ENCODE results near the gene NRXN3. TPM values are rescaled to one million over a fixed set of nuclear protein-coding genes. Genes with fewer than 3 reads are reported as not detected.

The NRXN3 gene
- total RNA-seq, 2 donors from 2014 or later, result not detected

GRCh38 chr14:78182722-78183121 is 12.5 kb downstream of the NRXN3 start:
- Mint-ChIP-seq H3K4me1 (no peaks in the 10 kb centered on the region), H3K36me3 (ENCODE audit: low read depth) (no peaks in the 10 kb centered on the region), H3K27ac (no peak overlapping the region), H3K4me3 (no peak overlapping the region), H3K27me3 (no peaks in the 10 kb centered on the region)
- DNase-seq (no peak), ATAC-seq (no peak)
- H3K9me3 ChIP-seq (ENCODE audit: control insufficient read depth, low read length, poor library complexity, severe bottlenecking), result no peaks in the 10 kb centered on the region

GRCh38 chr14:78184157-78184556 is 14.0 kb downstream of the NRXN3 start:
- no peaks in the 10 kb centered on the region for H3K27me3 Mint-ChIP-seq
- DNase-seq (no peak), ATAC-seq (no peak)
- H3K4me3 Mint-ChIP-seq, result no peak overlapping the region
- no peak overlapping the region for H3K27ac Mint-ChIP-seq
- H3K36me3 Mint-ChIP-seq (ENCODE audit: low read depth), result no peaks in the 10 kb centered on the region
- H3K4me1 Mint-ChIP-seq, result no peaks in the 10 kb centered on the region
- no peaks in the 10 kb centered on the region for H3K9me3 ChIP-seq (ENCODE audit: control insufficient read depth, low read length, poor library complexity, severe bottlenecking)

- DNase-seq (no peak), ATAC-seq (no peak)
- Mint-ChIP-seq H3K27ac (no peak overlapping the region), H3K27me3 (no peaks in the 10 kb centered on the region), H3K4me3 (no peak overlapping the region), H3K4me1 (no peaks in the 10 kb centered on the region), H3K36me3 (ENCODE audit: low read depth) (no peaks in the 10 kb centered on the region)
- H3K9me3 ChIP-seq (ENCODE audit: control insufficient read depth, low read length, poor library complexity, severe bottlenecking), result no peaks in the 10 kb centered on the region
These were observed 16.1 kb downstream of the NRXN3 start for GRCh38 chr14:78186277-78186676.

GRCh38 chr14:78188882-78189281 is 18.7 kb downstream of the NRXN3 start:
- Mint-ChIP-seq H3K4me3 (no peak overlapping the region), H3K27me3 (no peaks in the 10 kb centered on the region), H3K36me3 (ENCODE audit: low read depth) (no peaks in the 10 kb centered on the region), H3K27ac (no peak overlapping the region), H3K4me1 (no peaks in the 10 kb centered on the region)
- ATAC-seq, result no peak
- H3K9me3 ChIP-seq (ENCODE audit: control insufficient read depth, low read length, poor library complexity, severe bottlenecking), result no peaks in the 10 kb centered on the region
- no peak for DNase-seq

GRCh38 chr14:78195431-78195830 is 25.3 kb downstream of the NRXN3 start:
- H3K27ac Mint-ChIP-seq, result no peak overlapping the region
- no peaks in the 10 kb centered on the region for H3K9me3 ChIP-seq (ENCODE audit: control insufficient read depth, low read length, poor library complexity, severe bottlenecking)
- no peaks in the 10 kb centered on the region for H3K4me1 Mint-ChIP-seq
- H3K36me3 Mint-ChIP-seq (ENCODE audit: low read depth), result no peaks in the 10 kb centered on the region
- H3K4me3 Mint-ChIP-seq, result no peak overlapping the region
- ATAC-seq (no peak), DNase-seq (no peak)
- H3K27me3 Mint-ChIP-seq, result no peaks in the 10 kb centered on the region

- DNase-seq, result no peak
- Mint-ChIP-seq H3K36me3 (ENCODE audit: low read depth) (no peaks in the 10 kb centered on the region), H3K4me1 (no peaks in the 10 kb centered on the region), H3K27ac (no peak overlapping the region), H3K4me3 (no peak overlapping the region), H3K27me3 (no peaks in the 10 kb centered on the region)
- no peak for ATAC-seq
- H3K9me3 ChIP-seq (ENCODE audit: control insufficient read depth, low read length, poor library complexity, severe bottlenecking), result no peaks in the 10 kb centered on the region
These were observed 26.1 kb downstream of the NRXN3 start for GRCh38 chr14:78196323-78196722.

- Mint-ChIP-seq H3K36me3 (ENCODE audit: low read depth) (no peaks in the 10 kb centered on the region), H3K27me3 (no peaks in the 10 kb centered on the region), H3K27ac (no peak overlapping the region), H3K4me3 (no peak overlapping the region), H3K4me1 (no peaks in the 10 kb centered on the region)
- no peak for DNase-seq
- no peak for ATAC-seq
- no peaks in the 10 kb centered on the region for H3K9me3 ChIP-seq (ENCODE audit: control insufficient read depth, low read length, poor library complexity, severe bottlenecking)
These were observed 26.9 kb downstream of the NRXN3 start for GRCh38 chr14:78197051-78197450.

GRCh38 chr14:78202163-78202562 is 32.0 kb downstream of the NRXN3 start:
- H3K27me3 Mint-ChIP-seq, result no peaks in the 10 kb centered on the region
- ATAC-seq, result no peak
- DNase-seq, result no peak
- no peaks in the 10 kb centered on the region for H3K4me1 Mint-ChIP-seq
- no peak overlapping the region for H3K27ac Mint-ChIP-seq
- no peaks in the 10 kb centered on the region for H3K36me3 Mint-ChIP-seq (ENCODE audit: low read depth)
- H3K9me3 ChIP-seq (ENCODE audit: control insufficient read depth, low read length, poor library complexity, severe bottlenecking), result no peaks in the 10 kb centered on the region
- no peak overlapping the region for H3K4me3 Mint-ChIP-seq

- H3K36me3 Mint-ChIP-seq (ENCODE audit: low read depth), result no peaks in the 10 kb centered on the region
- no peaks in the 10 kb centered on the region for H3K4me1 Mint-ChIP-seq
- no peaks in the 10 kb centered on the region for H3K27me3 Mint-ChIP-seq
- no peaks in the 10 kb centered on the region for H3K9me3 ChIP-seq (ENCODE audit: control insufficient read depth, low read length, poor library complexity, severe bottlenecking)
- no peak overlapping the region for H3K27ac Mint-ChIP-seq
- ATAC-seq, result no peak
- no peak overlapping the region for H3K4me3 Mint-ChIP-seq
- no peak for DNase-seq
These were observed 32.8 kb downstream of the NRXN3 start for GRCh38 chr14:78202976-78203375.

GRCh38 chr14:78207414-78207813 is 37.2 kb downstream of the NRXN3 start:
- H3K27me3 Mint-ChIP-seq, result peaks cover 4% of the 10 kb centered on the region
- no peaks in the 10 kb centered on the region for H3K36me3 Mint-ChIP-seq (ENCODE audit: low read depth)
- DNase-seq (no peak), ATAC-seq (no peak)
- peaks cover 3% of the 10 kb centered on the region for H3K9me3 ChIP-seq (ENCODE audit: control insufficient read depth, low read length, poor library complexity, severe bottlenecking)
- H3K27ac Mint-ChIP-seq, result no peak overlapping the region
- no peak overlapping the region for H3K4me3 Mint-ChIP-seq
- H3K4me1 Mint-ChIP-seq, result no peaks in the 10 kb centered on the region

- no peak overlapping the region for H3K4me3 Mint-ChIP-seq
- no peak overlapping the region for H3K27ac Mint-ChIP-seq
- no peaks in the 10 kb centered on the region for H3K9me3 ChIP-seq (ENCODE audit: control insufficient read depth, low read length, poor library complexity, severe bottlenecking)
- H3K4me1 Mint-ChIP-seq, result no peaks in the 10 kb centered on the region
- H3K36me3 Mint-ChIP-seq (ENCODE audit: low read depth), result no peaks in the 10 kb centered on the region
- ATAC-seq, result no peak
- no peak for DNase-seq
- no peaks in the 10 kb centered on the region for H3K27me3 Mint-ChIP-seq
These were observed 50.1 kb downstream of the NRXN3 start for GRCh38 chr14:78220273-78220672.

- H3K27me3 Mint-ChIP-seq, result no peaks in the 10 kb centered on the region
- no peak overlapping the region for H3K27ac Mint-ChIP-seq
- no peaks in the 10 kb centered on the region for H3K4me1 Mint-ChIP-seq
- DNase-seq (no peak), ATAC-seq (no peak)
- no peak overlapping the region for H3K4me3 Mint-ChIP-seq
- H3K36me3 Mint-ChIP-seq (ENCODE audit: low read depth), result no peaks in the 10 kb centered on the region
- no peaks in the 10 kb centered on the region for H3K9me3 ChIP-seq (ENCODE audit: control insufficient read depth, low read length, poor library complexity, severe bottlenecking)
These were observed 52.6 kb downstream of the NRXN3 start for GRCh38 chr14:78222746-78223145.

- ATAC-seq, result no peak
- H3K27ac Mint-ChIP-seq, result no peak overlapping the region
These were observed 57.3 kb downstream of the NRXN3 start for GRCh38 chr14:78227248-78228077.

GRCh38 chr14:78228702-78229327 is 58.6 kb downstream of the NRXN3 start:
- DNase-seq (no peak), ATAC-seq (no peak)
- no peak overlapping the region for H3K4me3 Mint-ChIP-seq
- H3K4me1 Mint-ChIP-seq, result no peaks in the 10 kb centered on the region
- H3K27ac Mint-ChIP-seq, result no peak overlapping the region
- no peaks in the 10 kb centered on the region for H3K27me3 Mint-ChIP-seq
- H3K36me3 Mint-ChIP-seq (ENCODE audit: low read depth), result no peaks in the 10 kb centered on the region
- H3K9me3 ChIP-seq (ENCODE audit: control insufficient read depth, low read length, poor library complexity, severe bottlenecking), result no peaks in the 10 kb centered on the region

More at GRCh38 chr14:78227248-78228077, 57.3 kb downstream of the NRXN3 start:
- no peaks in the 10 kb centered on the region for H3K27me3 Mint-ChIP-seq
- no peaks in the 10 kb centered on the region for H3K4me1 Mint-ChIP-seq
- no peaks in the 10 kb centered on the region for H3K36me3 Mint-ChIP-seq (ENCODE audit: low read depth)
- no peaks in the 10 kb centered on the region for H3K9me3 ChIP-seq (ENCODE audit: control insufficient read depth, low read length, poor library complexity, severe bottlenecking)
- DNase-seq, result no peak
- H3K4me3 Mint-ChIP-seq, result no peak overlapping the region
